Measurements from ENCODE around the gene SNX25. TPM values are rescaled to one million over a fixed set of nuclear protein-coding genes. Genes with fewer than 3 reads are reported as not detected.
"Not testable (repeated sequence)": the region's sequence is repeated elsewhere in the genome, so short reads cannot be mapped to it uniquely, and the experiment has no call there.

SNX25 gene
- polyA plus RNA-seq, 3 donors: 20.9 to 23.6 (median 22.8) TPM

- DNase-seq: not testable (repeated sequence)
Measured at GRCh38 chr4:185258741-185259140, 49.3 kb downstream of the SNX25 start.

- DNase-seq: no peak
Measured at GRCh38 chr4:185259719-185260118, 50.3 kb downstream of the SNX25 start.

- DNase-seq: no peak
Measured at GRCh38 chr4:185261946-185262345, 52.5 kb downstream of the SNX25 start.

GRCh38 chr4:185263419-185263818 is 54.0 kb downstream of the SNX25 start:
- DNase-seq: no peak

- DNase-seq: no peak
Measured at GRCh38 chr4:185265942-185266341, 56.5 kb downstream of the SNX25 start.

- no peak for DNase-seq
Measured at GRCh38 chr4:185269286-185269685, 59.9 kb downstream of the SNX25 start.

GRCh38 chr4:185270037-185270436 is 60.6 kb downstream of the SNX25 start:
- no peak for DNase-seq

GRCh38 chr4:185270885-185271284 is 61.5 kb downstream of the SNX25 start:
- DNase-seq: no peak

- no peak for DNase-seq
Measured at GRCh38 chr4:185272245-185272644, 62.8 kb downstream of the SNX25 start.

GRCh38 chr4:185275501-185275900 is 66.1 kb downstream of the SNX25 start:
- DNase-seq: no peak

GRCh38 chr4:185276036-185276435 is 66.6 kb downstream of the SNX25 start:
- no peak for DNase-seq

- no peak for DNase-seq
Measured at GRCh38 chr4:185278716-185279115, 69.3 kb downstream of the SNX25 start.

GRCh38 chr4:185280608-185281007 is 71.2 kb downstream of the SNX25 start:
- DNase-seq: no peak

- DNase-seq: no peak
Measured at GRCh38 chr4:185282968-185283367, 73.6 kb downstream of the SNX25 start.

- DNase-seq: no peak
Measured at GRCh38 chr4:185283723-185284122, 74.3 kb downstream of the SNX25 start.

GRCh38 chr4:185285632-185286393 is 76.4 kb downstream of the SNX25 start:
- no peak for DNase-seq

GRCh38 chr4:185286571-185286970 is 77.2 kb downstream of the SNX25 start:
- DNase-seq: no peak

GRCh38 chr4:185287031-185287430 is 77.6 kb downstream of the SNX25 start:
- DNase-seq: no peak

GRCh38 chr4:185290018-185290607 is 80.7 kb downstream of the SNX25 start:
- DNase-seq: no peak

- DNase-seq: no peak
Measured at GRCh38 chr4:185290656-185291055, 81.3 kb downstream of the SNX25 start.

GRCh38 chr4:185293202-185293601 is 83.8 kb downstream of the SNX25 start:
- DNase-seq: no peak

GRCh38 chr4:185296665-185297460 is 87.5 kb downstream of the SNX25 start:
- no peak for DNase-seq
